ENCODE measurements around the gene MARCHF3.
"Not testable (repeated sequence)": the region's sequence is repeated elsewhere in the genome, so short reads cannot be mapped to it uniquely, and the experiment has no call there.

The MARCHF3 gene

GRCh38 chr5:126947146-126948010, 83.0 kb downstream of the MARCHF3 start:
- peak; percentile 6 for DNase-seq

GRCh38 chr5:126942908-126943307, 87.5 kb downstream of the MARCHF3 start:
- DNase-seq, result not testable (repeated sequence)

- no peak for DNase-seq
Observed at GRCh38 chr5:126941403-126941802, 89.0 kb downstream of the MARCHF3 start.

- no peak for DNase-seq
Observed at GRCh38 chr5:126939887-126940286, 90.5 kb downstream of the MARCHF3 start.

- DNase-seq, result no peak
Observed at GRCh38 chr5:126938466-126938865, 91.9 kb downstream of the MARCHF3 start.

- DNase-seq, result no peak
Observed at GRCh38 chr5:126937771-126938170, 92.6 kb downstream of the MARCHF3 start.

- no peak for DNase-seq
Observed at GRCh38 chr5:126936775-126937418, 93.5 kb downstream of the MARCHF3 start.

- no peak for DNase-seq
Observed at GRCh38 chr5:126931963-126932660, 98.2 kb downstream of the MARCHF3 start.

- DNase-seq, result no peak
Observed at GRCh38 chr5:126928041-126928440, 102.3 kb downstream of the MARCHF3 start.

- DNase-seq, result no peak
Observed at GRCh38 chr5:126927429-126927828, 102.9 kb downstream of the MARCHF3 start.

- DNase-seq, result no peak
Observed at GRCh38 chr5:126926187-126926586, 104.2 kb downstream of the MARCHF3 start.

GRCh38 chr5:126925482-126925881, 104.9 kb downstream of the MARCHF3 start:
- no peak for DNase-seq

- no peak for DNase-seq
Observed at GRCh38 chr5:126924331-126925033, 105.9 kb downstream of the MARCHF3 start.

- DNase-seq, result no peak
Observed at GRCh38 chr5:126921241-126922091, 108.9 kb downstream of the MARCHF3 start.

GRCh38 chr5:126920291-126920690, 110.1 kb downstream of the MARCHF3 start:
- no peak for DNase-seq

- DNase-seq, result no peak
Observed at GRCh38 chr5:126919566-126919965, 110.8 kb downstream of the MARCHF3 start.

GRCh38 chr5:126918615-126918957, 111.8 kb downstream of the MARCHF3 start:
- no peak for DNase-seq

GRCh38 chr5:126917918-126918614, 112.3 kb downstream of the MARCHF3 start:
- no peak for DNase-seq

- DNase-seq, result no peak
Observed at GRCh38 chr5:126915496-126915895, 114.9 kb downstream of the MARCHF3 start.

- DNase-seq, result no peak
Observed at GRCh38 chr5:126914801-126915436, 115.4 kb downstream of the MARCHF3 start.

- DNase-seq, result no peak
Observed at GRCh38 chr5:126912616-126913200, 117.7 kb downstream of the MARCHF3 start.

Data from activated CD4-positive, alpha-beta T cell treated with anti-CD3 and anti-CD28 coated beads for 48 hours (primary cell).